Measurements from ENCODE around the gene CTSH. TPM values are rescaled to one million over a fixed set of nuclear protein-coding genes. Genes with fewer than 3 reads are reported as not detected.
A peak's percentile ranks its signal among the peaks of the same experiment; 100 is the strongest.

The CTSH gene
- total RNA-seq, 1 donor from 2014 or later, result 112 TPM

DNA sequence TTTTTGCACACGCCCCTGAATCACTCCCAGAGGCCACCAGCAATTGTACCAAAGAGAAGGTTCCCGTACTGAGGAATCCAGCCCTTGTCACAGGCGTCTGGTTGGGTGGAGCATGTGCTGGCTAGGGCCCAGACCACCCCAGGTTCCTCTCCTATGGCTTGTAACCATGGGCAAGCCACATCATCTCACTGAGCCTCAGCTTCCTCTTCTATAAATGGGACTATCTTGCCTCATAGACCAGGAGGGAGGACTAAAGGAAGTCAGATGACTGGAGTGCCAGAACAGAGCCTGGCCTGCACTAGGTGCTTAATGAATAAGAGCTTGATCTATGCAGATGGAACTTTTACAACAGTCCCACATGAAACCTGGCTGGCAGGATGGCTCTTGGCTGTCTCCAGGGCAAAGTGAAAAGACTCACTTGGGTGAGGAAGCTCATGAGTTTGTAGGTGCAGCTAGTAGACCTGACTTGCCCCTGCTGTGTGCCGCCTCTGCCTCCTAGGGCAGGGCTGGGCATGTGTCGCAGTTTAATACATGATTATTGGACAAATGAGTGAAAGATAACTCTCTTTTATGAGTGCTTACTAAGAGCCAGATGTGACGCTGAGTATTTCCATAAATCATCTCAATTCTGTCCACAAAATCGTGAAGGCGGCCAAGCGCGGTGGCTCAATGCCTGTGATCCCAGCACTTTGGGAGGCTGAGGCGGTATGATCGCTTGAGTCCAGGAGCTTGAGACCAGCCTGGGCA lies 29.3 kb downstream of the CTSH start:
- peak in 1 of 2 donors; percentile 57 for DNase-seq (ENCODE audit: low spot score in 2 of 2)
- Histone ChIP-seq H3K27me3 (no peaks in the 10 kb centered on the region), H3K4me1 (peaks cover 7 to 39% of the 10 kb centered on the region in 2 donors), H3K4me3 (no peak overlapping the region), H3K9me3 (no peaks in the 10 kb centered on the region), H3K36me3 (peaks cover 48 to 50% of the 10 kb centered on the region in 2 donors), H3K27ac (peak overlapping the region; percentile 81)
- intact Hi-C loops (cut with DNase I), result loop anchor here (2.0 kb wide), 1 partner anchor 63 kb away; no protein-coding TSS in a partner anchor
- TF ChIP-seq, protein P1, sequence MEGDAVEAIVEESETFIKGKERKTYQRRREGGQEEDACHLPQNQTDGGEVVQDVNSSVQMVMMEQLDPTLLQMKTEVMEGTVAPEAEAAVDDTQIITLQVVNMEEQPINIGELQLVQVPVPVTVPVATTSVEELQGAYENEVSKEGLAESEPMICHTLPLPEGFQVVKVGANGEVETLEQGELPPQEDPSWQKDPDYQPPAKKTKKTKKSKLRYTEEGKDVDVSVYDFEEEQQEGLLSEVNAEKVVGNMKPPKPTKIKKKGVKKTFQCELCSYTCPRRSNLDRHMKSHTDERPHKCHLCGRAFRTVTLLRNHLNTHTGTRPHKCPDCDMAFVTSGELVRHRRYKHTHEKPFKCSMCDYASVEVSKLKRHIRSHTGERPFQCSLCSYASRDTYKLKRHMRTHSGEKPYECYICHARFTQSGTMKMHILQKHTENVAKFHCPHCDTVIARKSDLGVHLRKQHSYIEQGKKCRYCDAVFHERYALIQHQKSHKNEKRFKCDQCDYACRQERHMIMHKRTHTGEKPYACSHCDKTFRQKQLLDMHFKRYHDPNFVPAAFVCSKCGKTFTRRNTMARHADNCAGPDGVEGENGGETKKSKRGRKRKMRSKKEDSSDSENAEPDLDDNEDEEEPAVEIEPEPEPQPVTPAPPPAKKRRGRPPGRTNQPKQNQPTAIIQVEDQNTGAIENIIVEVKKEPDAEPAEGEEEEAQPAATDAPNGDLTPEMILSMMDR (IDR thresholded peaks at IDR 0.05), result no peak

DNA sequence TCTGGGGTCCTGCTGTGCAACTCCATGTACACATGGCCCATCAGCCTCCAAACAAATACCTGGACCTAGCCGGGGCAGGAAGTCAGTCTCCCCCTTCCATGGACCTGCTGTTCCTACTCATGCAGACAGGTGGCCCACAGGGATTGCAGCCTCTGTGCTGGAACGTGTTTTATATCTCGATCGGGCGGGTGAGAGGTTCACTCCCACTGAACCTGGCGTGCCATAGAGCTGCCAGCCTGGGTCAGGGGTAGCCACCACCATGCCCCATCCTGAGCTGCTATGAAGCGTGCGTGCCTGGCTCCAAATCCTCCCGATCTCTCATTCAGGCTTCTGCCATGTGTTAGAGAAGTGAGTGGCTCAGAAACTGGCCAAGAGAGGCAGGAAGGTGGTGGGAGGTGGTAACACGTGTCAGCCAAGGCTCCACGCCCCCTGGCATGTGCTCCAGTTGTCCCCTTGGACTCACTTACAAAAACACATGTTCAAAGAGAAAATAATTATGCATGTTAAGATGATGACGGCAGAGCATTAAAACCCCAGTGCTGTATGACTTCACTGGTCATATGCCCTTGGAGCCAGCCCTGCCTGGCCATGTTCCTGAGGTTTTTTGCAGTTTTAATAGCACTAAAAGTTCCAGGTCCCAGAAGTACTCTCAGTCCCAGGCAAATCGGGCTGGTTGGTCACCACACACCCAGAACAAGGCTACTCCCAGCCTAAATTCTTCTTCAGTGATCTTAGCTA lies 30.6 kb downstream of the CTSH start:
- Histone ChIP-seq H3K27ac (peak overlapping the region; percentile 81 to 83), H3K36me3 (peaks cover 49 to 52% of the 10 kb centered on the region in 2 donors), H3K4me1 (peaks cover 7 to 45% of the 10 kb centered on the region in 2 donors), H3K4me3 (no peak overlapping the region), H3K9me3 (no peaks in the 10 kb centered on the region), H3K27me3 (no peaks in the 10 kb centered on the region)
- TF ChIP-seq, protein P1 (IDR thresholded peaks at IDR 0.05), result peak; percentile 32 to 65 (median 62)
- intact Hi-C loops (cut with DNase I), result loop anchor here (1.0 to 5.0 kb wide), 4 partner anchors 33 to 268 kb away; partner anchors contain the start of gene CTSH
- DNase-seq (ENCODE audit: low spot score in 2 of 2), result peak; percentile 45 to 87

DNA sequence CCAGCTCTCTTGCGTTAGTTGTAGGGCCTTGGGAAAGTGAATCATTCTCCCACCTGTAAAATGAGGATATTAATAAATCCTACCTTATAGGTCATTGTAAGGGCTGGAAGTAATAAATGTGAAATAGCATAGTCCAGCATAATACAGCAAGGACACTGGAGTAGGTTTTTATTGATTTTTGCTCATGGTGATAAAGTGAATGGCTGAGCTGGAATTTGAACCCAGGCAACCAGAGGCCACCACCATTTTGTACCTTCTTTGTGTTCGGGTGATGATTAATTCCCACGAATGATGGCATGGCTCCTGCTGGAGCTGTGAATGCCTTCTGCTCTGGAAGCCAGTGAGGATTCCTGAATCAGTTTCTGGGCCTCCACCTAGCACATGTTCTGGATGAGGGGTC lies 31.8 kb downstream of the CTSH start:
- H3K36me3 ChIP-seq, result peaks cover 42 to 51% of the 10 kb centered on the region in 2 donors
- DNase-seq (ENCODE audit: low spot score in 2 of 2), result no peak
- intact Hi-C loops (cut with DNase I), result loop anchor here (5.0 kb wide), 2 partner anchors 34 to 269 kb away; partner anchors contain the start of gene CTSH
- H3K4me3 ChIP-seq, result no peak overlapping the region
- TF ChIP-seq, protein P1 (IDR thresholded peaks at IDR 0.05), result no peak
- H3K9me3 ChIP-seq, result no peaks in the 10 kb centered on the region
- no peaks in the 10 kb centered on the region for H3K27me3 ChIP-seq
- peaks cover 7 to 49% of the 10 kb centered on the region in 2 donors for H3K4me1 ChIP-seq
- peak overlapping the region; percentile 77 to 83 for H3K27ac ChIP-seq

DNA sequence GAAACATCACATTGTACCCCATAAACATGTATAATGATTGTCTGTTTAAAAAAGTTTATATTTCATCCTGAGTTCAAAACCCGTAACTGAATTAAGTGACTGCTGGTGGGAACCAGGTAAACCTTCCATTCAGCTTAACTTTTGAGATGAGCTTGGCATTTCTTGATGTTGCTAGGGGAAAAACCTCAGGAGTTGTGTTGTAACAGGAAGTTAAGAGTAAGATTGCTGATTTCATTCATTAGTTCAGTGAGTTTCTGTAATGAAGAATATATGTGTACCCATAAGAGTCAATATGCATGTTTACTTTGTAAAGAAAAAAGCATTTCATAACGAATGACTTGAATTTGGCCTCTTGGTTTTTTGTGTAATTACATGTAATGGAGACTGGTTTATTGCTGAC lies 32.5 kb downstream of the CTSH start:
- H3K4me1 ChIP-seq, result peaks cover 7 to 49% of the 10 kb centered on the region in 2 donors
- intact Hi-C loops (cut with DNase I), result loop anchor here (5.0 kb wide), 2 partner anchors 35 to 270 kb away; partner anchors contain the start of gene CTSH
- no peaks in the 10 kb centered on the region for H3K9me3 ChIP-seq
- TF ChIP-seq, protein P1 (IDR thresholded peaks at IDR 0.05), result no peak
- no peak for DNase-seq (ENCODE audit: low spot score in 2 of 2)
- H3K4me3 ChIP-seq, result no peak overlapping the region
- no peaks in the 10 kb centered on the region for H3K27me3 ChIP-seq
- H3K36me3 ChIP-seq, result peaks cover 41 to 52% of the 10 kb centered on the region in 2 donors
- peak overlapping the region in 1 of 2 donors; percentile 77 for H3K27ac ChIP-seq

DNA sequence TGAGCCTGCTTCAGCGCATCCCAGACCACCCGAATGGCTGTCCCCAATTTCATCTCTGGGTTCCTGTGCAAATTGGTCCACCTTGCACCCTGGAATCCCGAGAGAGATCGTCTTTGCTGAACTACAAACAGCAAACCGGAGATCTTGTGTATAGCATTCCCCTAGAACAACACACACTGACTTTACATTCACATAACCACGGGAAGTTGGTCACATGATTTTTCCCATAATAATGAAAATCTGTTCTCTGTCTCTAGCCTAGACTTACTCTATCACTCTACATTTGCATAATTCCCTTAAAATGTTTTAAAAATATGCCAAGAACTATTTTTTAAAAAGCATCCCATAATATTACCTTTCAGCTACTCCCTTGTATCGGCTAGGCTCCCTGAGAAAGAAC lies 34.6 kb downstream of the CTSH start:
- H3K4me1 ChIP-seq, result peaks cover 13 to 56% of the 10 kb centered on the region in 2 donors
- H3K27ac ChIP-seq, result peak overlapping the region; percentile 35 to 47
- peaks cover 52 to 61% of the 10 kb centered on the region in 2 donors for H3K36me3 ChIP-seq

More for the DNA sequence above, 34.6 kb downstream of the CTSH start:
- Histone ChIP-seq H3K27me3 (no peaks in the 10 kb centered on the region), H3K9me3 (no peaks in the 10 kb centered on the region), H3K4me3 (no peak overlapping the region)
- TF ChIP-seq, protein P1 (IDR thresholded peaks at IDR 0.05), result no peak
- DNase-seq (ENCODE audit: low spot score in 2 of 2), result no peak
- intact Hi-C loops (cut with DNase I), result loop anchor here (5.0 kb wide), 2 partner anchors 37 to 272 kb away; partner anchors contain the start of gene CTSH
